ENCODE data around the gene ATP9A. TPM values are rescaled to one million over a fixed set of nuclear protein-coding genes. Genes with fewer than 3 reads are reported as not detected.

Gene ATP9A
- total and polyA plus RNA-seq, 4 donors = 2.4 to 16.7 (median 9.9) TPM

- TF ChIP-seq FOXA2 (IDR thresholded peaks at IDR 0.05) (no peak), EGR1 (IDR thresholded peaks at IDR 0.05; ENCODE audit: low read depth in 2 of 2) (no peak)
These were observed 56.8 kb downstream of the ATP9A start (continued) for GRCh38 chr20:51711426-51711825.

- Histone ChIP-seq H3K27me3 (ENCODE audit: control insufficient read depth in 4 of 4, insufficient read depth in 4 of 4, low read length in 3 of 4) (no peaks in the 10 kb centered on the region), H3K9me3 (ENCODE audit: control insufficient read depth in 4 of 4, low read length in 3 of 4) (no peaks in the 10 kb centered on the region), H3K27ac (ENCODE audit: low read depth in 1 of 2, low read length in 2 of 2) (no peak overlapping the region), H3K9ac (ENCODE audit: low read depth in 1 of 2, low read length in 2 of 2) (no peak overlapping the region), H3K4me1 (ENCODE audit: control insufficient read depth in 4 of 4, insufficient read depth in 4 of 4, low read length in 3 of 4) (no peaks in the 10 kb centered on the region), H3K36me3 (ENCODE audit: control insufficient read depth in 4 of 4, insufficient read depth in 3 of 4, low read depth in 1 of 4, low read length in 3 of 4) (peaks cover 0 to 4% (median 0%) of the 10 kb centered on the region in 4 donors), H3K4me3 (ENCODE audit: low read depth in 1 of 3, low read length in 3 of 3) (no peak overlapping the region)
- no peak for DNase-seq (ENCODE audit: low spot score)
- 84% methylated on average over 10 of the region's 10 CpGs for WGBS
- TF ChIP-seq ATF3 (IDR thresholded peaks at IDR 0.05) = no peak
These were observed 57.8 kb downstream of the ATP9A start for GRCh38 chr20:51710361-51710894.

- TF ChIP-seq SP1 (IDR thresholded peaks at IDR 0.05) (no peak), ZBTB33 (IDR thresholded peaks at IDR 0.05) (no peak), JUND (IDR thresholded peaks at IDR 0.05) (no peak), GABPA (IDR thresholded peaks at IDR 0.05 in 1 of 2, conservative IDR thresholded peaks at IDR 0.05 in 1 of 2) (no peak), REST (IDR thresholded peaks at IDR 0.05) (no peak), FOXA1 (IDR thresholded peaks at IDR 0.05) (no peak), RXRA (IDR thresholded peaks at IDR 0.05) (no peak), HNF4G (IDR thresholded peaks at IDR 0.05) (no peak), ATF3 (IDR thresholded peaks at IDR 0.05) (no peak), CTCF (IDR thresholded peaks at IDR 0.05; ENCODE audit: low read depth, low read length, missing input control) (no peak), NR2F2 (IDR thresholded peaks at IDR 0.05) (no peak), FOXA2 (IDR thresholded peaks at IDR 0.05) (no peak)
- Histone ChIP-seq H3K27ac (ENCODE audit: low read depth in 1 of 2, low read length in 2 of 2) (no peak overlapping the region), H3K9ac (ENCODE audit: low read depth in 1 of 2, low read length in 2 of 2) (no peak overlapping the region), H3K4me1 (ENCODE audit: control insufficient read depth in 4 of 4, insufficient read depth in 4 of 4, low read length in 3 of 4) (peaks cover 0 to 3% (median 1%) of the 10 kb centered on the region in 4 donors), H3K4me3 (ENCODE audit: low read depth in 1 of 3, low read length in 3 of 3) (no peak overlapping the region), H3K36me3 (ENCODE audit: control insufficient read depth in 4 of 4, insufficient read depth in 3 of 4, low read depth in 1 of 4, low read length in 3 of 4) (peaks cover 0 to under 1% (median 0%) of the 10 kb centered on the region in 4 donors), H3K27me3 (ENCODE audit: control insufficient read depth in 4 of 4, insufficient read depth in 4 of 4, low read length in 3 of 4) (no peaks in the 10 kb centered on the region), H3K9me3 (ENCODE audit: control insufficient read depth in 4 of 4, low read length in 3 of 4) (no peaks in the 10 kb centered on the region)
- DNase-seq (ENCODE audit: low spot score) = no peak
- 71% methylated on average over 4 of the region's 4 CpGs for WGBS
These were observed 62.8 kb downstream of the ATP9A start for GRCh38 chr20:51705400-51705799.

All from liver (tissue), 9 donors.